ENCODE measurements around the gene CCSER2. TPM values are rescaled to one million over a fixed set of nuclear protein-coding genes. Genes with fewer than 3 reads are reported as not detected.

The CCSER2 gene
- polyA plus RNA-seq, 1 donor (not counting 4 experiments of a cell fraction or from before 2014, with no cell fraction given): 26.7 TPM

DNA sequence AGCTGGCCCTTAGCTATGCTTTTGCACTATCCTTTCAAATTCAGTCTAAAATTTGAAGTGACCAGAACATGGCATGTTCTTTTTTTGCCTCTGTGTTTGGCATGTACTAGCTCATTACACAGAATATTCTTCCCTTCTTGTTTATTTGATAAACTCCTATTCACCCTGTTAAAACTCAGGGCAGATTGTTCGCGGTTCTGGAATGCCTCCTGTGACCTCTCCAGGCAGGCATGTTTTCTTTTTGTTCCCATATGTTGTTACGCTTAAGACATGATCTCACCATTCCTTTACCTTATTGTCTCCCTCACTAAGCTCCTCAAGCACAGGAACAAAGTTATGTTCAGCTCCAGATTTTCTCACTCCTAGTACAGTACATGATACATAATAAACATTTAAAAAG is 181.7 kb downstream of the CCSER2 start:
- dilution Hi-C loops (cut with MboI; ENCODE audit: extremely low pct_ligation_motif_present, low sequenced_read_pairs): no loop called here
- peak; percentile 20 for FAIRE-seq

GRCh38 chr10:84511106-84511505 is 182.7 kb downstream of the CCSER2 start:
- H3K9me1 ChIP-seq (ENCODE audit: control insufficient read depth, extremely low read depth, insufficient read depth, low read length): no peaks in the 10 kb centered on the region
- no peaks in the 10 kb centered on the region for H4K20me1 ChIP-seq (ENCODE audit: control insufficient read depth, extremely low read depth, insufficient read depth, low read length)
- no peaks in the 10 kb centered on the region for H3K9me3 ChIP-seq (ENCODE audit: control insufficient read depth, low read depth, low read length)
- TF ChIP-seq EZH2 (IDR thresholded peaks at IDR 0.05; ENCODE audit: low read length) (no peak), CTCF (optimal IDR thresholded peaks at IDR 0.05 in 1 of 3, IDR thresholded peaks at IDR 0.05 in 1 of 3, conservative IDR thresholded peaks at IDR 0.05 in 1 of 3; ENCODE audit: extremely low read depth in 1 of 3, insufficient read depth in 2 of 3, low read length in 3 of 3) (no peak)
- no peak overlapping the region for H3K9ac ChIP-seq (ENCODE audit: control insufficient read depth, extremely low read depth, insufficient read depth, low read length)
- no peak overlapping the region for H3K27ac ChIP-seq (ENCODE audit: control insufficient read depth, insufficient read depth, low read length)
- dilution Hi-C loops (cut with MboI; ENCODE audit: extremely low pct_ligation_motif_present, low sequenced_read_pairs): no loop called here
- no peaks in the 10 kb centered on the region for H3K79me2 ChIP-seq (ENCODE audit: control insufficient read depth, insufficient read depth, low read length)
- H2AFZ ChIP-seq (ENCODE audit: control insufficient read depth, low read length): no peak overlapping the region
- H3K4me1 ChIP-seq (ENCODE audit: control insufficient read depth, extremely low read depth, insufficient read depth, low read length): peaks cover 3% of the 10 kb centered on the region
- no peak for FAIRE-seq
- DNase-seq (ENCODE audit: low read depth, low spot score): no peak
- no peaks in the 10 kb centered on the region for H3K27me3 ChIP-seq (ENCODE audit: control insufficient read depth, extremely low read depth, insufficient read depth, low read length)
- H3K4me3 ChIP-seq (ENCODE audit: control insufficient read depth in 2 of 3, extremely low read depth in 1 of 3, insufficient read depth in 2 of 3, low read depth in 1 of 3, low read length in 3 of 3): no peak overlapping the region
- H3K36me3 ChIP-seq (ENCODE audit: control insufficient read depth in 2 of 2, extremely low read depth in 1 of 2, insufficient read depth in 2 of 2, low read length in 2 of 2): peaks cover 8 to 9% of the 10 kb centered on the region in 2 experiments
- no peak overlapping the region for H3K4me2 ChIP-seq (ENCODE audit: control insufficient read depth, extremely low read depth, insufficient read depth, low read depth, low read length)

More for the DNA sequence above, 181.7 kb downstream of the CCSER2 start:
- no peaks in the 10 kb centered on the region for H3K79me2 ChIP-seq (ENCODE audit: control insufficient read depth, insufficient read depth, low read length)
- no peaks in the 10 kb centered on the region for H3K9me3 ChIP-seq (ENCODE audit: control insufficient read depth, low read depth, low read length)
- H4K20me1 ChIP-seq (ENCODE audit: control insufficient read depth, extremely low read depth, insufficient read depth, low read length): no peaks in the 10 kb centered on the region
- no peak overlapping the region for H3K9ac ChIP-seq (ENCODE audit: control insufficient read depth, extremely low read depth, insufficient read depth, low read length)
- peaks cover 8 to 9% of the 10 kb centered on the region in 2 experiments for H3K36me3 ChIP-seq (ENCODE audit: control insufficient read depth in 2 of 2, extremely low read depth in 1 of 2, insufficient read depth in 2 of 2, low read length in 2 of 2)
- no peak overlapping the region for H2AFZ ChIP-seq (ENCODE audit: control insufficient read depth, low read length)
- H3K4me3 ChIP-seq (ENCODE audit: control insufficient read depth in 2 of 3, extremely low read depth in 1 of 3, insufficient read depth in 2 of 3, low read depth in 1 of 3, low read length in 3 of 3): no peak overlapping the region
- no peaks in the 10 kb centered on the region for H3K27me3 ChIP-seq (ENCODE audit: control insufficient read depth, extremely low read depth, insufficient read depth, low read length)
- TF ChIP-seq CTCF (optimal IDR thresholded peaks at IDR 0.05 in 1 of 3, IDR thresholded peaks at IDR 0.05 in 1 of 3, conservative IDR thresholded peaks at IDR 0.05 in 1 of 3; ENCODE audit: extremely low read depth in 1 of 3, insufficient read depth in 2 of 3, low read length in 3 of 3) (no peak), EZH2 (IDR thresholded peaks at IDR 0.05; ENCODE audit: low read length) (no peak)
- no peaks in the 10 kb centered on the region for H3K9me1 ChIP-seq (ENCODE audit: control insufficient read depth, extremely low read depth, insufficient read depth, low read length)
- no peak for DNase-seq (ENCODE audit: low read depth, low spot score)
- peaks cover 3% of the 10 kb centered on the region for H3K4me1 ChIP-seq (ENCODE audit: control insufficient read depth, extremely low read depth, insufficient read depth, low read length)
- no peak overlapping the region for H3K4me2 ChIP-seq (ENCODE audit: control insufficient read depth, extremely low read depth, insufficient read depth, low read depth, low read length)
- no peak overlapping the region for H3K27ac ChIP-seq (ENCODE audit: control insufficient read depth, insufficient read depth, low read length)
